Ishikawa (cell line): Measurements from ENCODE around the gene OPHN1.

Source experiments
- CEBPB ChIP-seq: IDR thresholded peaks from 2 replicates; pipeline ENCODE4 v1.6.1; 2012
- CREB1 ChIP-seq: IDR thresholded peaks from 2 replicates; pipeline ENCODE4 v1.6.1; 2012; ENCODE audit warnings: low read depth
- EP300 ChIP-seq: IDR thresholded peaks from 2 replicates; pipeline ENCODE4 v1.6.1; 2012; ENCODE audit warnings: borderline replicate concordance
- FOXM1 ChIP-seq: IDR thresholded peaks from 2 replicates; pipeline ENCODE4 v1.6.1; 2012; ENCODE audit warnings: low read depth, borderline replicate concordance
- NFIC ChIP-seq: IDR thresholded peaks from 2 replicates; pipeline ENCODE4 v1.6.1; 2012
- RAD21 ChIP-seq: IDR thresholded peaks from 2 replicates; pipeline ENCODE4 v1.6.1; 2012; ENCODE audit warnings: low read depth
- REST ChIP-seq: IDR thresholded peaks from 2 replicates; pipeline ENCODE4 v1.6.1; 2012; ENCODE audit warnings: low read depth, mild to moderate bottlenecking
- TAF1 ChIP-seq: IDR thresholded peaks from 2 replicates; pipeline ENCODE4 v1.6.1; 2012; ENCODE audit warnings: low read depth, mild to moderate bottlenecking
- TCF12 ChIP-seq: IDR thresholded peaks from 2 replicates; pipeline ENCODE4 v1.6.1; 2012; ENCODE audit warnings: low read depth
- TEAD4 ChIP-seq: IDR thresholded peaks from 2 replicates; pipeline ENCODE4 v1.6.1; 2012
- TF ChIP-seq, protein P1 (sequence below): IDR thresholded peaks from 2 replicates; pipeline ENCODE4 v1.6.1; 2012
- TF ChIP-seq, protein P2 (sequence below): IDR thresholded peaks from 2 replicates; pipeline ENCODE4 v1.6.1; 2012

DNA sequence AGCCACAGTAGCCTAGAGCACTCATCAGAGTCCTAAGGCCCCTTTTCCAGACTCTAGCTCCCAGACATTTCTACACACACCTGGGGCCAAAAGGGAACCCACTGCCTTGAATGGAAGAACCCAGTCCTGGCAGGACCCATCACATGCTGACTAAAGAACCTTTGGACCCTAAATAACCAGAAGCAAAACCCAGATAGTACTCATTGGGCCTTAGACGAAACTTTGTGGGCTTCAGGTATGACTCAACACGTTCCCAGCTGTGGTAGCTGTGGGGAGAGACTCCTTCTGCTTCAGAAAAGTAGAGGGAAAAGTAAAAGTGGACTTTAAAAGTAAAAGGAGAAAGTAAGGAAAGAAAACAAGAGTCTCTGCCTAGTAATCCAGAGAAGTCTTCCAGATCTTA, 311.5 kb downstream of the OPHN1 start:
- TF ChIP-seq TAF1 (no peak), REST (no peak), CREB1 (no peak), RAD21 (no peak), EP300 (no peak), TEAD4 (no peak), FOXM1 (no peak), TCF12 (no peak), CEBPB (no peak), NFIC (no peak)
- TF ChIP-seq, protein P1, sequence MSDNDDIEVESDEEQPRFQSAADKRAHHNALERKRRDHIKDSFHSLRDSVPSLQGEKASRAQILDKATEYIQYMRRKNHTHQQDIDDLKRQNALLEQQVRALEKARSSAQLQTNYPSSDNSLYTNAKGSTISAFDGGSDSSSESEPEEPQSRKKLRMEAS, result no peak
- TF ChIP-seq, protein P2, sequence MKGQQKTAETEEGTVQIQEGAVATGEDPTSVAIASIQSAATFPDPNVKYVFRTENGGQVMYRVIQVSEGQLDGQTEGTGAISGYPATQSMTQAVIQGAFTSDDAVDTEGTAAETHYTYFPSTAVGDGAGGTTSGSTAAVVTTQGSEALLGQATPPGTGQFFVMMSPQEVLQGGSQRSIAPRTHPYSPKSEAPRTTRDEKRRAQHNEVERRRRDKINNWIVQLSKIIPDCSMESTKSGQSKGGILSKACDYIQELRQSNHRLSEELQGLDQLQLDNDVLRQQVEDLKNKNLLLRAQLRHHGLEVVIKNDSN, result no peak
